NOMO-1 treated with dmso at 0.1 percent for 144 hours (cell line): ENCODE data around the gene ABHD5.
A peak's percentile ranks its signal among the peaks of the same experiment; 100 is the strongest.

Experiments used
- DNase-seq: peaks from one replicate; lab custom pipeline; 2025; ENCODE audit not compliant: unreplicated experiment; lab: John Stamatoyannopoulos, UW

ABHD5 gene

DNA sequence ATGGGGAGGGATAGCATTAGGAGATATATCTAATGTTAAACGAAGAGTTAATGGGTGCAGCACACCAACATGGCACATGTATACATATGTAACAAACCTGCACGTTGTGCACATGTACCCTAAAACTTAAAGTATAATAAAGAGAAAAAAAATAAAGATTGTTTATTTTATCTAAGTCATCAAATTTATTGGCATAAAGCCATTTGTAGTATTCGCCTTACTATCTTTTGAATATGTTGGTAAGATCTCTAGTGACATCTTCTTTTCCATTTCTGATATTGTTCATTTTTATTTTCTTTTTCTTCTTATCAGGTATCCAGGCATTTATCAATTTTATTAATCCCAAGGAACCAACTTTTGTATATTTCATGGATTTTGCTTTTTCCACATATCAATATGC is 5.8 kb upstream of the ABHD5 start:
- DNase-seq = no peak

GRCh38 chr3:43685921-43686320 is 4.8 kb upstream of the ABHD5 start:
- no peak for DNase-seq

DNA sequence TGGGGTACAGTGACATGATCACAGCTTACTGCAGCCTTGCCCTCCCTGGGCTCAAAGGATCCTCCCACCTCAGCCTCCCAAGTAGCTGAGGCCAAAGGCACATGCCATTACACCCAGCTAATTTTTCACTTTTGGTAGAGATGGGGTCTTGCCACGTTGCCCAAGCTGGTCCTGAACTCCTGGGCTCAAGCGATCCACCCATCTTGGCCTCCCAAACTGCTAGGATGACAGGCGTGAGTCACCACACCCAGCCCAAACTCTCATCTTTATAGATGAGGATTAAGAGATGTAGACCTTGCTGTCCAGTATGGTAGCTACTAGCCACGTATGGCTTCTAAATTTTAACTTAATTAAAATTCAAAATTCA is 4.4 kb upstream of the ABHD5 start:
- no peak for DNase-seq

DNA sequence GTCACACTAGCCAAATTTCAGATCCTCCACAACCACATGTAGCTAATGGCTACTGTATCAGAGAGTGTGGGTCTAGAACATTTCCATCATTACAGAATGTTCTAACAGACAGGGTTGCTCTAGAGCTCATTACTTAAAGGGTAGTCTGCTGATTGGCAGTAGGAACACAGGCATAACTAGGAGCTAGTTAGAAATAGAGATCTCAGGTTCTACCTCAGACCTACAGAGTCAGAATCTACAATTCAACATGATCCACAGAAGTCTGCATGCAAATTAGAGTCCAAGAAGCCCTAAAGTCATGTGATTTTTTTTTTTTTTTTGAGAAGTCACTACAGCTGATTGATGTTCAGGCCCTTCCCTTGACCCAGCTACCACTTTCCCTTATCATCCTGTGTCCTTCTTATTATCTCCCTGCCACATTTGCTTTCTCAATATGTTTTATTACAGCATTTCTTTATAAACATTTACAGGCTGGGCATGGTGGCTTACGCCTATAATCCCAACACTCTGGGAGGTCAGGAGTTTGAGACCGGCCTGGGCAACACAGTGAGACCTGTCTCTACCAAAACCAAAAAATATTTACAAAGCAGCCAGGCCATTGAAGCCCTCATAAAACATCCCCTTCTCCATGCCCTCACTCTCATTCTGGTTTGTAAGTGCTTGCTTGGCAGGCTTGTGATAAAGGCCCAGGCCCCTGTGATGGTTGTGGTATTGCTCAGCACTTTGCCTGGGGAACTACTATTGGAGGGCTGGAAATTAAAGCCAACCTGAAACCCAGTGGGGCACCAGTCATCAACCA is 3.8 kb upstream of the ABHD5 start:
- no peak for DNase-seq

DNA sequence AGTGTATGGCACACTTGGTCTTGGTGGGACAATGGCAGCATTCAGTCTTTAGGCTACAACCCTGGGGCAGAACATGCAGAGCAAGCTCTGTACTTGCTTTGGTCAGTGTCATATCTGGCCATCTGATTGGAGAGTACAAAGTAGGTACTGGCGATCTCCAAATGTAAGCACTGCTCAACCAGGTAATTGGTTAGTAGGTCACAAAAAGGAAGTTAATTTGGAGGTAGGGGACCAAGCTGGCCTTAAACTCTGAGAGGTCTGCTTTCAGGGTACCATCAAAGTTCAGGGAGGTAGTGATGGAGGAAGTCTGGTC is 3.3 kb upstream of the ABHD5 start:
- DNase-seq = no peak

- DNase-seq = no peak
Measured at GRCh38 chr3:43688245-43688650, 2.5 kb upstream of the ABHD5 start.

GRCh38 chr3:43689166-43689565 is 1.6 kb upstream of the ABHD5 start:
- DNase-seq = no peak

DNA sequence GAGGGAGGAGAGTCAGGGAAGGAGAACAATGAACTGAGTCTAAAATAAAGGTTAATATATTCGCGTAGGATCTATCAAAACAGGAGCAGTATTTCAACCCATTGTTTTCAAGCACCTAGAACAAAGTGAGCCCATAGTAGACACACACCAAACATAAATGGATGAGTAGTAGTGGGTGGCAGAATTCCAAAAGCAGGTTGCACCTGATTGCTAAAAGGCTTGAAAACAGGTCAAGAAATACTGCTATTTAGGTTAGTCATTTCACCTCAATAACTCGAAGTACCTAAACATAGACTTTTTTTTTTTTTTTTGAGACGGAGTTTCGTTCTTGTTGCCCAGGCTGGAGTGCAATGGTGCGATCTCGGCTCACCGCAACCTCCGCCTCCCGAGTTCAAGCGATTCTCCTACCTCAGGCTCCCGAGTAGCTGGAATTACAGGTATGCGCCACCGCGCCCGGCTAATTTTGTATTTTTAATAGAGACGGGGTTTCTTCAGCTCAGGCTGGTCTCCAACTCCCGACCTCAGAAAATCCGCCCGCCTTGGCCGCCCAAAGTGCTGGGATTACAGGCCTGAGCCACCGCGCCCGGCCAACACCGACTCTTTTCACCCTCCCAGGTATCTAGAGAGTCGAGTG is 855 bp upstream of the ABHD5 start:
- no peak for DNase-seq

GRCh38 chr3:43691120-43691995 is 620 bp downstream of the ABHD5 start:
- DNase-seq = peak; percentile 4

DNA sequence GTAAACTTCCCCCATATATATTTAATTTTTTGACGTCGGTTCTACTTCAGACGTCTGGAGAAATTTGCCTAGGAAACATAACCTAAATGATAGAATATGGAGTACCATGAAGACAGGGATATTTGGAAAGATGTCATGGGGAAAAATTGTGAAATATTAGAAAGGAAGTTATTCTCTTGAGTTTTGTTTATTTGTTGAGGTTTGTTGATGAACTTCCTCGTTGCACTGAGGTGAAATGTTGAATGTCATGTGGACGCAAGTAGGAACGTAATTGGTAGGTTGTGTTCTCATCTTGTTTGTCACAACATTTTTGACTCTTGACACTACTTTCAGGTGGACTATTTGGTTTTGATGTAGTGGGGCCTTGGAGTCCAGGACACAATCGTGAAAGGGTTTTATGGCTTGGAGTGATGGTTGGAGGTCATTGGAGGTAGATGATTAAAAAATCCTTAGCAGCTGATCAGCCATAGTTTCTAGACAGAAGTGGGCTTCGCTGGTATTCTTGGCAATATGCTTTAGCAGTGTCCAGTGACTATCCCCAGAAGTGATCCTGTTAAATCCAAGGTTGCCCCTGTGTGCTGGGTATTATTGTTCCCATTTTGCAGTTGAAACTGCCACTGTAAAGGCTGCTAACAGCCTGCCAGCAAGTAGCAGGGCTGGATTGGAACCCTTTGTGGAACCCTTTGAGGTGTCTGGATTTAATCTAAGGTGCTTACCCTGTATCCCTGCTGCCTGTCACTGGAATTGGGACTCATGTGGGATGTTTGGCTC is 1.5 kb downstream of the ABHD5 start:
- no peak for DNase-seq

DNA sequence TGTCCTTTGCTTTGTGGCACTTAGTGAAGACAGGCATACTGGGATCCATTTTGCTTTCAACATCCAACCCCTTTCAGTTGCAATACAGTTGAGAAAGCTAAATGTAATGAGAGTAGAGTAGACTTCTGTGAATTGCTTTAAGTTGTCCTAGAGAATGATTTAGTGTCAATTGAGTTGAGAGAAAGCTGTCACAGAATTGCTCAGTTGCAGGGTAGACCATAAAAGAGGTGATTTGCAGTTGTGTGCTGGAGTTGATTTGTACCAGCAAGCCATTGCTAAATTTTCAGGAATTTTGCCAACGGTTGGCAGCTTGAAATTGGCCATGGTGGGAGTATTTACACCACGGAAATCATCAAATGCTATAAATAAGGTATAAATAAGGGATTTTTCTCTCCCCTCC is 2.2 kb downstream of the ABHD5 start:
- DNase-seq = no peak

GRCh38 chr3:43693594-43693993 is 2.9 kb downstream of the ABHD5 start:
- DNase-seq = no peak

GRCh38 chr3:43695443-43695842 is 4.7 kb downstream of the ABHD5 start:
- peak; percentile 10 for DNase-seq

- DNase-seq = no peak
Measured at GRCh38 chr3:43695863-43696262, 5.1 kb downstream of the ABHD5 start.

DNA sequence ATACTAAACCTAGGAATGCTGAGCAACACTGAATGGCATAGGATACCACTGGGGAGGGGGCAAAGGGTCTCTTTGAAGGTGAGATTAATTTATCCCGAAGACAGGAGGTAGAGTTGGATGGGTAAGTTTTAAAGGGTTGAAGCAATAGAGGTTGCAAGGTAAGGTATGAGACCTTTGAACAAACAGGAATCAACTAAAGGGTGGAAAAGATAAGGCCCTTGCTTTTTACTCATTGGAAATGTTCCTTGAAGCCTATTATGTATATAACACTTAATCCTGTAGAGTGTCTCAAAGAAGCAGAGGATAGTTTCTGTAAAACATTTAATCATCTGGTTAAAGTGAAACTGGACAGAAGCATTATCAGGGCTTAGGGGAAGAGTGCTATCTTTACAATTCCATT is 5.7 kb downstream of the ABHD5 start:
- DNase-seq = no peak

DNA sequence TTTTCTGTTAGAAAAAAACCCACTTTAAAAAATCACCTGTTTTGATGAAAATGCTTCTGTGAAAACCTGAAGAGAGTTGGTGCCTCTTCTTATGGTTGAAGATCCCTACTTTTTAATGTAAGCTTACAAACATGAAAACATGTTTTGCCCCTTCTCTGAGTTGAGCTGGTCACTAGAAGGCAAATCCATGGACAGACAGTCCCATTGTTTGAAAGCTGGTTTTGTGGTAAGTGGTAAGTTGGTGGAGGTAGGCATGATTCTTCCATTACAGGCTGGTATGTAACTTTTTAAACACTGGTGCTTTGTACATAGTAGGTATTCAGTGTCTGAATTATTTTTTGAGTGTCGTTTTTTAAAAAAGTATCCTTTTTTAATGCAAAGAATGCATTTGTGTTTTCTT is 6.1 kb downstream of the ABHD5 start:
- no peak for DNase-seq

DNA sequence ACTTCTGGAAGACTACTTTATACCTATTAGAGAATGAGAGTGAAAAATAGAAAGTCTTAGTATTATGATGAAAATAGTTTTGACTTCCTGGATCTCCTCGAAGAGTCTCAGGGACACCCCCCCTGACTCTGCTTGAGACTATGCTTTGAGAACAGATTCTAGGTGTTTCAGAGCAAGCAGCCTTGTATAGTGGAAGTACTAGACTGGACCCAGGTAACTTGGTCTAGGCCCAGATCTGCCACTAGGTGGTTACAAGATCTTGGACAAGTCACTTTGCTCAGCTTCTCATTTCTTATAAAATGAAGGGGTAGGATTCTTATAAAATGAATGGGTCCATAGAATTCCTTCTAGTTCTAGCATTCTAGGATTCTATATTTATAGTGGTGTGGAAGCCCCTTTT is 9.1 kb downstream of the ABHD5 start:
- DNase-seq = no peak

DNA sequence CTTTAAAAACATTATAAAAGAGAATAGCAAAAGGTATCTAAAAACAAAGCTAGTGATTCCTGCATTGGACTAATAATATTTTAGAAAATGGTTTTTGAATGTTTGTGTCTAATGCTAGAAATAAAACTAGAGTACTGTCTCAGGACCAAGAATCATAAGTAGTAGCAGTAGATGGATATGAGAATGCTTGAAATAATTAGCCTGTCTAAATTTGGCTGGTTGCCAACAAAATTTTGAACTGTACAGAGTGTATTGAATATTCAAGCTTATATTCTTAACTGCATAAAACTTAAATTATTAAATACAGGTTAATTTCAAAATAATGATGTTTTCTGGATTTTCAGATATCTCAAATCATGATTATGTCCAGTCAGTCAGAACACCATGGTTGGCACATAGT is 14.0 kb downstream of the ABHD5 start:
- DNase-seq = no peak

DNA sequence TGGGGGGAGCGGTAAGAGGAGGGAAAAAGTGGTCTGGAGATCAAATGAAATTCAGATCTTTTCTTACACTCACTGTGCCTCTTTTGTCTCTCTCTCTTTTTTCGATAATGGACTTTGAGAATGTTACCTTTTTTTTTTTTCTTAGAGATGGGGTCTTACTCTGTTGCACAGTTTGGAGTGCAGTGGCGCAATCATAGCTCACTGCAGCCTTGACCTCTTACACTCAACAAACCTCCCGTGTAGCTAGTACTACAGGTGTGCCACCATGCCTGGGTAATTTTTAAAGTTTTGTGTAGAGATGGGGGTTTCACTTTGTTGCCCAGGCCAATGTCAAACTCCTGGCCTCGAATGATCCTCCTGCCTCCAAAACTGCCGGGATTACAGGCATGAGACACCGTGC is 15.6 kb downstream of the ABHD5 start:
- DNase-seq = no peak

- DNase-seq = no peak
Measured at GRCh38 chr3:43707266-43707665, 16.5 kb downstream of the ABHD5 start.

GRCh38 chr3:43707998-43708397 is 17.3 kb downstream of the ABHD5 start:
- no peak for DNase-seq
